Body of pancreas (tissue), 4 donors: ENCODE data around the gene CRACR2B.

Experiments
- POLR2A ChIP-seq, 3 donors: fragments of 450-650 bp; IDR thresholded peaks; one replicate each; pipeline ENCODE4 v1.6.1; 2016; ENCODE audit warnings: antibody characterized with exemption in 3 of 3, mild to moderate bottlenecking in 2 of 3
- TF ChIP-seq, protein P1 (sequence below), 7 experiments: fragments of 450-650 bp in 4 of 7; fragments of 200-600 bp in 3 of 7; sonication (generic) in 3 of 7; IDR thresholded peaks; one replicate each; pipeline ENCODE4 v1.5.1; 2016 to 2019; ENCODE audit warnings: antibody characterized with exemption in 7 of 7

DNA sequence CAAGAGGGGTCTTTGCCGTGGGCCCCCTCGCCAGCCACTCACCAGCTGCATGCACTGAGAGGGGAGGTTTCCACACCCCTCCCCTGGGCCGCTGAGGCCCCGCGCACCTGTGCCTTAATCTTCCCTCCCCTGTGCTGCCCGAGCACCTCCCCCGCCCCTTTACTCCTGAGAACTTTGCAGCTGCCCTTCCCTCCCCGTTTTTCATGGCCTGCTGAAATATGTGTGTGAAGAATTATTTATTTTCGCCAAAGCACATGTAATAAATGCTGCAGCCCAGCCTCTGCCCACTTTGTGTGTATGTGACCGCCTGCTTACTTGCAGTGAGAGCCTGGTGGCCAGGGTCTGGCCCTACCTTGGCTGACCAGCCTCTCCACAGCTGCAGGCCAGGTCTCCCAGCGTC is 2.8 kb upstream of the CRACR2B start:
- TF ChIP-seq, protein P1, sequence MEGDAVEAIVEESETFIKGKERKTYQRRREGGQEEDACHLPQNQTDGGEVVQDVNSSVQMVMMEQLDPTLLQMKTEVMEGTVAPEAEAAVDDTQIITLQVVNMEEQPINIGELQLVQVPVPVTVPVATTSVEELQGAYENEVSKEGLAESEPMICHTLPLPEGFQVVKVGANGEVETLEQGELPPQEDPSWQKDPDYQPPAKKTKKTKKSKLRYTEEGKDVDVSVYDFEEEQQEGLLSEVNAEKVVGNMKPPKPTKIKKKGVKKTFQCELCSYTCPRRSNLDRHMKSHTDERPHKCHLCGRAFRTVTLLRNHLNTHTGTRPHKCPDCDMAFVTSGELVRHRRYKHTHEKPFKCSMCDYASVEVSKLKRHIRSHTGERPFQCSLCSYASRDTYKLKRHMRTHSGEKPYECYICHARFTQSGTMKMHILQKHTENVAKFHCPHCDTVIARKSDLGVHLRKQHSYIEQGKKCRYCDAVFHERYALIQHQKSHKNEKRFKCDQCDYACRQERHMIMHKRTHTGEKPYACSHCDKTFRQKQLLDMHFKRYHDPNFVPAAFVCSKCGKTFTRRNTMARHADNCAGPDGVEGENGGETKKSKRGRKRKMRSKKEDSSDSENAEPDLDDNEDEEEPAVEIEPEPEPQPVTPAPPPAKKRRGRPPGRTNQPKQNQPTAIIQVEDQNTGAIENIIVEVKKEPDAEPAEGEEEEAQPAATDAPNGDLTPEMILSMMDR (IDR thresholded peaks at IDR 0.05) = no peak
- TF ChIP-seq POLR2A (IDR thresholded peaks at IDR 0.05) = no peak
